GM06990 (cell line): Measurements from ENCODE around the gene HSPB1.
"Not testable (repeated sequence)": the region's sequence is repeated elsewhere in the genome, so short reads cannot be mapped to it uniquely, and the experiment has no call there.

ENCODE experiments used
- DNase-seq: peaks from one replicate; pipeline ENCODE4 v3.0.0-alpha.2; 2011; ENCODE audit not compliant: insufficient read length; ENCODE audit errors: extremely low read depth
- H3K27me3 ChIP-seq: replicated peaks from 2 replicates; pipeline ENCODE4 v1.6.0; 2011; ENCODE audit warnings: low read length; ENCODE audit not compliant: control insufficient read depth, insufficient read depth
- H3K36me3 ChIP-seq: 2 replicates; pipeline ENCODE4 v1.5.1; 2011; ENCODE audit warnings: low read length; ENCODE audit not compliant: control insufficient read depth, insufficient read depth
- H3K4me3 ChIP-seq: replicated peaks from 2 replicates; pipeline ENCODE4 v1.5.1; 2011; ENCODE audit warnings: low read depth, mild to moderate bottlenecking, control low read depth, low read length
- TF ChIP-seq, protein P1 (sequence below): IDR thresholded peaks from 2 replicates; pipeline ENCODE4 v1.5.1; 2011; ENCODE audit warnings: low read length, control low read depth, mild to moderate bottlenecking, inconsistent platforms; ENCODE audit not compliant: insufficient read depth, poor library complexity, severe bottlenecking

Gene HSPB1

DNA sequence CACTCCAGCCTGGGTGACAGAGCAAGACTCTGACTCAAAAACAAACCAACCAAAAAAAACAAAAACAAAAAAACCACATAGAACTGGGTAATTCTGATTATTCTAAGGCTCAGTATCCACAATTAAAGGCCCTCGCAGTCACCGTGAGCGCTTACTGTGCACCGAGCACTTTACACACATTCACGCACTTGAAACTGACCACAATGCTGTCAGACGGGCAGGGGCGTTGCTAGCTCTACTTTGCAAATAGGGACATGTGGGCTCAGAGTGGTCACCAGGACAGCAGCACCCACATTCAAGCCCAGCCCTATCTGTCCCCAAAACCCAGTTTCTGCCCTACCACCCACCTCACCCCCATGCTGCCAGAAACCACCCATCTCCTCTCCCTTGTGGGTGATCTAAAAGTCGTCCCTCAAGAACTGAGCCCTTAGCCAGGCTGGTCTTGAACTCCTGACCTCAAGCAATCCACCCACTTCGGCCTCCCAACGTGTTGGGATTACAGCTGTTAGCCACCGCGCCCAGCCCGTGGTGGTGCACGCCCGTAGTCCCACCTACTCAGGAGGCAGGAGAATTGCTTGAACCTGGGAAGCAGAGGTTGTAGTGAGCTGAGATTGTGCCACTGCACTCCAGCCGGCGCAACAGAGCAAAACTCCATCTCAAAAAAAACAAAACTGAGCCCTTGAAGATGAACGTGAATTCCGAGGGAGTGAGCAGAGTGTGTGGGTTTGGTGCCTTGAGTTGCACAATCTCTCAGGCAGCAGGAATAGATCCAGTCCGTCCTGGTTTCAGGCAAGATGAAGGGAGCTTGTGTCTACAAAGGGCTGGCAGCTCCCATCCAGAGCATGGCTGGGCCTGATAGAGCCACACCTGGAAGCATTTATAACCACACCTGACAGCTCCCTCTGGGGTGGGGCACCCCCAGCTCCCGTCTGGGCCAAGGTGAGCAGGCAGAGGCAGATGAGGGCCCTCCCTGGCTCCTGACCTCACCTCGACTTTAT, 5.4 kb upstream of the HSPB1 start:
- no peaks in the 10 kb centered on the region for H3K36me3 ChIP-seq
- TF ChIP-seq, protein P1, sequence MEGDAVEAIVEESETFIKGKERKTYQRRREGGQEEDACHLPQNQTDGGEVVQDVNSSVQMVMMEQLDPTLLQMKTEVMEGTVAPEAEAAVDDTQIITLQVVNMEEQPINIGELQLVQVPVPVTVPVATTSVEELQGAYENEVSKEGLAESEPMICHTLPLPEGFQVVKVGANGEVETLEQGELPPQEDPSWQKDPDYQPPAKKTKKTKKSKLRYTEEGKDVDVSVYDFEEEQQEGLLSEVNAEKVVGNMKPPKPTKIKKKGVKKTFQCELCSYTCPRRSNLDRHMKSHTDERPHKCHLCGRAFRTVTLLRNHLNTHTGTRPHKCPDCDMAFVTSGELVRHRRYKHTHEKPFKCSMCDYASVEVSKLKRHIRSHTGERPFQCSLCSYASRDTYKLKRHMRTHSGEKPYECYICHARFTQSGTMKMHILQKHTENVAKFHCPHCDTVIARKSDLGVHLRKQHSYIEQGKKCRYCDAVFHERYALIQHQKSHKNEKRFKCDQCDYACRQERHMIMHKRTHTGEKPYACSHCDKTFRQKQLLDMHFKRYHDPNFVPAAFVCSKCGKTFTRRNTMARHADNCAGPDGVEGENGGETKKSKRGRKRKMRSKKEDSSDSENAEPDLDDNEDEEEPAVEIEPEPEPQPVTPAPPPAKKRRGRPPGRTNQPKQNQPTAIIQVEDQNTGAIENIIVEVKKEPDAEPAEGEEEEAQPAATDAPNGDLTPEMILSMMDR, result no peak
- H3K4me3 ChIP-seq, result no peak overlapping the region
- DNase-seq, result no peak
- H3K27me3 ChIP-seq, result no peaks in the 10 kb centered on the region

DNA sequence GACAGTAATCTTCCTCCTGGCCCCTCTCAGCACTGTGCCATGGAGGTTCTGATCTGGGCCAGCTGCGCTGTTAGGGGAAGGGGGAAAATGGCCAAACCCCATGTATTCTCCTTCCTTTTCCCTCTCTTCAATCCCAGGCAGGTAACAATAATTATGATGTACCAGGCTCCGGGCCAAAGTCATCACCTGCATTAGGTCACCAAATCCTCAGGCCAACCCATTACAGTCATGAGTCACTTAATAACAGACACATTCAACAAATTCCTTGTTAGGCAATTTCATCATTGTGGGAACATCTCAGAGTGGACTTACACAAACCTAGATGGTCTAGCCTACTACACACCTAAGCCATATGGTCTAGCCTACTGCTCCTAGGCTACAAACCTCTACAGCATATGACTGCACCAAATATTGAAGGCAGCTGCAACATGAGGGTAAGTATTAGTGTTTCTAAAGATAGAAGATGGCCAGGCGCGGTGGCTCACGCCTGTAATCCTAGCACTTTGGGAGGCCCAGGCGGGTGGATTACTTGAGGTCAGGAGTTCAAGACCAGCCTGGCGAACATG, 2.2 kb upstream of the HSPB1 start:
- Histone ChIP-seq H3K4me3 (no peak overlapping the region), H3K27me3 (no peaks in the 10 kb centered on the region), H3K36me3 (no peaks in the 10 kb centered on the region)
- TF ChIP-seq, protein P1, result no peak
- no peak for DNase-seq

DNA sequence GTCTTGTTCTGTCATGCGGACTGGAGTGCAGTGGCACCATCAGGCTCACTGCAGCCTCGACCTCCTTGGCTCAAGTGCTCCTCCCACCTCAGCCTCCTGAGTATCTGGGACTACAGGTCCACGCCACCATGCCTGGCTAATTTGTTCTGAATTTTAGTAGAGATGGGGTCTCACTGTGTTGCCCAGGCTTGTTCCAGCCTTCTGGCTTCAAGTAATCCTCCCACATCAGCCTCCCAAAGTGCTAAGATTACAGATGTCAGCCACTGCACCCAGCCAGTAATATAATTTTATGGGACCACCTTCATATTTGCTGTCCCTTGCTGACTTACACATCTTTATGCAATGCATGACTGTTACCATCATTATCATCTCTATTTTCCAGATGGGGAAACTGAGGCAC, 1.5 kb upstream of the HSPB1 start:
- Histone ChIP-seq H3K27me3 (no peaks in the 10 kb centered on the region), H3K4me3 (no peak overlapping the region), H3K36me3 (no peaks in the 10 kb centered on the region)
- DNase-seq, result no peak
- TF ChIP-seq, protein P1, result no peak

DNA sequence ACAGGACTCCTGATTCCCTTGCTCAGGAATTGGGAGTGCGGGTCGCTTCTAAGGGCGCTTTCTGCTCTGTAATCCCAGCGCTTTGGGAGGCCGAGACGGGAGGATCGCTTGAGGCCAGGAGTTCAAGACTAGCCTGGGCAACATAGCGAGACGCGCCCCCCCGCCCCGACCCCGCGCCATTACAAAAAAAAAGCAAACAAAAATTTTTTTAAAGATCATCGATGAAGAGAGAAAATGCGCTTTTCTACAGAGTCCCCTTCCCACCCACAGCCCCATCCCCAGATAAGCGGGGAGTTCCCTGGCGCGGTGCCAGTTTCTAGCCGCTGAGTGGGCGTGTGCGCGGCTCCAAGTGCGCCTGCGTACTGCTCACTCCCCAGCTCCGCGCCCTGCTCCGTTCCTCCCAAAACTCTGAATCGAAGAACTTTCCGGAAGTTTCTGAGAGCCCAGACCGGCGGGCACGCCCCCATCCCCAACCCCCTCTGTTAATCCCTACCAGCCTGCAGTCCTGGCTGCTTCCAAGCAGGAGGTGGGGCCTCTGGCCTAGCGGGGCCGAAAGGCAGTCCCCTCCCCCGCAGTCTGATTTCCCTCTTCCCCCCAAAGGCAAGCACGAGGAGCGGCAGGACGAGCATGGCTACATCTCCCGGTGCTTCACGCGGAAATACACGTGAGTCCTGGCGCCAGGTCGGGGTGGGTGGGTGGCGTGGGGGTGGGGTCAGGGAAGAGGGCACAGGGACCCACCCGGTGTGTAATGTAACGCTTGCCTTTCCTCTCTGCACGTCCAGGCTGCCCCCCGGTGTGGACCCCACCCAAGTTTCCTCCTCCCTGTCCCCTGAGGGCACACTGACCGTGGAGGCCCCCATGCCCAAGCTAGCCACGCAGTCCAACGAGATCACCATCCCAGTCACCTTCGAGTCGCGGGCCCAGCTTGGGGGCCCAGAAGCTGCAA, 1.0 kb downstream of the HSPB1 start:
- peak; percentile 78 for DNase-seq
- Histone ChIP-seq H3K4me3 (peak overlapping the region; percentile 66), H3K27me3 (no peaks in the 10 kb centered on the region), H3K36me3 (no peaks in the 10 kb centered on the region)
- TF ChIP-seq, protein P1, result no peak

DNA sequence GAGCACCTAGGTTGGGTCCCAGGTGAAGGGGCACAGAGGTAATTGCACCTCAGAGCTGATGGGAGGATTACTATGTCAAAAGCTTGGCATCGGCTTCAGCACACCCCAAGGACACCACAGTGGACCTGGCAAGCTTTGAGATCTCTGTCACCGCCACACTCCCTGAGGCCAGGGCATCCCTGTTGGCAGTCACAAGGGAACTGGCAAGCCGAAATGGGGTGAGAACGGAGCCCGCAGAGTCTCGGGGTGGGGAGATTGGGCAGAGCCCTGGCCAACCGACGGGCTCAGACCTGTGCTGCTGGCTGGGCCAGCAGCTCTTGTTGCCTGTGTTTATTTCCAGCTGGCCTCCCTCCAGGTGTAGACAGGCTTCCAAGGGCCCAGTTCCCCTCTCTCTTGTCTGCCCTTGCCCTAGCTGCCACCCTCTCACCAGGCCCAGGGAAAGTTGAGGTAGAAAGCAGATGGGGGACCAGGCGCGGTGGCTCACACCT, 2.5 kb downstream of the HSPB1 start:
- Histone ChIP-seq H3K36me3 (no peaks in the 10 kb centered on the region), H3K27me3 (no peaks in the 10 kb centered on the region), H3K4me3 (no peak overlapping the region)
- DNase-seq, result no peak
- TF ChIP-seq, protein P1, result no peak

DNA sequence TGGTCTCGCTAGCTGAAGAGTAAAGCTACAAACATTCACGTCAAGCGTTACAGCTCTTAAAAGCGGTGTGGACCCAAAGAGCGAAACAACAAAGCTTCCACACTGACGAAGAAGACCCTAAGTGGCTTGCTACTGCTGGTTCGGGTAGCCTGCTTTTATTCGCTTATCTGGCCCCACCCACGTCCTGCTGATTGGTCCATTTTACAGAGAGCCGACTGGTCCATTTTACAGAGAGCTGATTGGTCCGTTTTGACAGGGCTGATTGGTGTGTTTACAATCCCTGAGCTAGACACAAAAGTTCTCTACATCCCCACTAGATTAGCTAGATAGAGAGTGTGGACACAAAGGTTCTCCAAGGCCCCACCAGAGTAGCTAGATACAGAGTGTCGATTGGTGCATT, 6.4 kb downstream of the HSPB1 start:
- not testable (repeated sequence) for H3K4me3 ChIP-seq, H3K27me3 ChIP-seq, DNase-seq, H3K36me3 ChIP-seq

DNA sequence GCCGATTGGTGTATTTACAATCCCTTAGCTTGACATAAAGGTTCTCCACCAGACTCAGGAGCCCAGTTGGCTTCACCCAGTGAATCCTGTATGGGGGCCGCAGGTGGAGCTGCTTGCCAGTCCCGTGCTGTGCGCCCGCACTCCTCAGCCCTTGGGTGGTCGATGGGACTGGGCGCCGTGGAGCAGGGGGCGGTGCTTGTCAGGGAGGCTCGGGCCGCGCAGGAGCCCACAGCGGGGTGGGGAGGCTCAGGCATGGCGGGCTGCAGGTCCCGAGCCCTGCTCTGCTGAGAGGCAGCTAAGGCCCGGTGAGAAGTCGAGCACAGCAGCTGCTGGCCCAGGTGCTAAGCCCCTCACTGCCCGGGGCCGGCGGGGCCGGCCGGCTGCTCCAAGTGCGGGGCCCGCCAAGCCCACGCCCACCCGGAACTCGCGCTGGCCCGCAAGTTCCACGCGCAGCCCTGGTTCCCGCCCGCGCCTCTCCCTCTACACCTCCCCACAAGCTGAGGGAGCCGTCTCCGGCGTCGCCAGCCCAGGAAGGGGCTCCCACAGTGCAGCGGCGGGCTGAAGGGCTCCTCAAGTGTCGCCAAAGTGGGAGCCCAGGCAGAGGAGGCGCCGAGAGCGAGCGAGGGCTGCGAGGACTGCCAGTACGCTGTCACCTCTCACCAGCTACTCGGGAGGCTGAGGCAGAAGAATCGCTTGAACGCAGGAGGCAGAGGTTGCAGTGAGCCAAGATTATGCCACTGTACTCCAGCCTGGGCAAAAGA, 7.0 kb downstream of the HSPB1 start:
- H3K4me3 ChIP-seq, H3K27me3 ChIP-seq, H3K36me3 ChIP-seq, DNase-seq: not testable (repeated sequence)
